ENCODE results near the gene WNK1. TPM values are rescaled to one million over a fixed set of nuclear protein-coding genes. Genes with fewer than 3 reads are reported as not detected.

The WNK1 gene
- total RNA-seq, 1 donor from 2014 or later: 57.6 TPM

GRCh38 chr12:865614-866013 is 113.2 kb downstream of the WNK1 start:
- DNase-seq (ENCODE audit: low read depth): no peak
- Histone ChIP-seq H3K27me3 (ENCODE audit: control insufficient read depth, insufficient read depth, low read length) (no peaks in the 10 kb centered on the region), H3K36me3 (ENCODE audit: control insufficient read depth, insufficient read depth, low read length) (peaks cover 3% of the 10 kb centered on the region), H3K4me3 (ENCODE audit: low read depth, low read length) (no peak overlapping the region)
- no peak for TF ChIP-seq CTCF (IDR thresholded peaks at IDR 0.05; ENCODE audit: insufficient read depth, low read length, poor library complexity, severe bottlenecking)

- Histone ChIP-seq H3K36me3 (ENCODE audit: control insufficient read depth, insufficient read depth, low read length) (peaks cover 2% of the 10 kb centered on the region), H3K27me3 (ENCODE audit: control insufficient read depth, insufficient read depth, low read length) (no peaks in the 10 kb centered on the region), H3K4me3 (ENCODE audit: low read depth, low read length) (no peak overlapping the region)
- DNase-seq (ENCODE audit: low read depth): no peak
- TF ChIP-seq CTCF (IDR thresholded peaks at IDR 0.05; ENCODE audit: insufficient read depth, low read length, poor library complexity, severe bottlenecking): no peak
These were observed 115.5 kb downstream of the WNK1 start for GRCh38 chr12:867905-868304.

- Histone ChIP-seq H3K27me3 (ENCODE audit: control insufficient read depth, insufficient read depth, low read length) (no peaks in the 10 kb centered on the region), H3K4me3 (ENCODE audit: low read depth, low read length) (no peak overlapping the region), H3K36me3 (ENCODE audit: control insufficient read depth, insufficient read depth, low read length) (peaks cover 2% of the 10 kb centered on the region)
- no peak for TF ChIP-seq CTCF (IDR thresholded peaks at IDR 0.05; ENCODE audit: insufficient read depth, low read length, poor library complexity, severe bottlenecking)
- DNase-seq (ENCODE audit: low read depth): no peak
These were observed 116.3 kb downstream of the WNK1 start for GRCh38 chr12:868722-869121.

- H3K4me3 ChIP-seq (ENCODE audit: low read depth, low read length): no peak overlapping the region
- no peak for TF ChIP-seq CTCF (IDR thresholded peaks at IDR 0.05; ENCODE audit: insufficient read depth, low read length, poor library complexity, severe bottlenecking)
- H3K36me3 ChIP-seq (ENCODE audit: control insufficient read depth, insufficient read depth, low read length): peaks cover 2% of the 10 kb centered on the region
- no peak for DNase-seq (ENCODE audit: low read depth)
- H3K27me3 ChIP-seq (ENCODE audit: control insufficient read depth, insufficient read depth, low read length): no peaks in the 10 kb centered on the region
These were observed 118.0 kb downstream of the WNK1 start for GRCh38 chr12:870378-870777.

- Histone ChIP-seq H3K27me3 (ENCODE audit: control insufficient read depth, insufficient read depth, low read length) (no peaks in the 10 kb centered on the region), H3K36me3 (ENCODE audit: control insufficient read depth, insufficient read depth, low read length) (no peaks in the 10 kb centered on the region), H3K4me3 (ENCODE audit: low read depth, low read length) (no peak overlapping the region)
- DNase-seq (ENCODE audit: low read depth): no peak
- no peak for TF ChIP-seq CTCF (IDR thresholded peaks at IDR 0.05; ENCODE audit: insufficient read depth, low read length, poor library complexity, severe bottlenecking)
These were observed 121.6 kb downstream of the WNK1 start for GRCh38 chr12:873954-874353.

GRCh38 chr12:879641-880040 is 127.3 kb downstream of the WNK1 start:
- H3K4me3 ChIP-seq (ENCODE audit: low read depth, low read length): no peak overlapping the region
- TF ChIP-seq CTCF (IDR thresholded peaks at IDR 0.05; ENCODE audit: insufficient read depth, low read length, poor library complexity, severe bottlenecking): no peak
- no peak for DNase-seq (ENCODE audit: low read depth)
- peaks cover 3% of the 10 kb centered on the region for H3K36me3 ChIP-seq (ENCODE audit: control insufficient read depth, insufficient read depth, low read length)
- no peaks in the 10 kb centered on the region for H3K27me3 ChIP-seq (ENCODE audit: control insufficient read depth, insufficient read depth, low read length)

Data from kidney epithelial cell (primary cell).